H9 (cell line): ENCODE data around the gene TMEM245. TPM values are rescaled to one million over a fixed set of nuclear protein-coding genes. Genes with fewer than 3 reads are reported as not detected.
A peak's percentile ranks its signal among the peaks of the same experiment; 100 is the strongest.

ENCODE experiments used
- DNase-seq: peaks from one replicate; pipeline ENCODE4 v3.0.0-alpha.2; 2017
- H2AFZ ChIP-seq: one replicate; pipeline ENCODE4 v1.6.1; 2013; ENCODE audit warnings: mild to moderate bottlenecking, low read length, control low read depth, moderate library complexity
- H2AK5ac ChIP-seq: 2 replicates; pipeline ENCODE4 v1.6.1; 2013; ENCODE audit warnings: low read length, control low read depth, mixed read lengths; ENCODE audit not compliant: insufficient read length
- H2BK120ac ChIP-seq: one replicate; pipeline ENCODE4 v1.6.1; 2013; ENCODE audit warnings: low read depth, mild to moderate bottlenecking, low read length, control low read depth, inconsistent platforms; ENCODE audit not compliant: poor library complexity, severe bottlenecking
- H2BK12ac ChIP-seq: 2 replicates; pipeline ENCODE4 v1.6.1; 2013; ENCODE audit warnings: low read length, control low read depth, mixed read lengths, low read depth; ENCODE audit not compliant: insufficient read length
- H2BK15ac ChIP-seq: 2 replicates; pipeline ENCODE4 v1.6.1; 2013; ENCODE audit warnings: low read depth, low read length, control low read depth
- H2BK20ac ChIP-seq: one replicate; pipeline ENCODE4 v1.6.1; 2013; ENCODE audit warnings: low read depth, mild to moderate bottlenecking, low read length, control low read depth, inconsistent platforms; ENCODE audit not compliant: poor library complexity, severe bottlenecking
- H2BK5ac ChIP-seq: 2 replicates; pipeline ENCODE4 v1.6.1; 2013; ENCODE audit warnings: low read length, control low read depth, mixed read lengths; ENCODE audit not compliant: insufficient read length
- H3K14ac ChIP-seq: 2 replicates; pipeline ENCODE4 v1.6.1; 2013; ENCODE audit warnings: low read length, control low read depth; ENCODE audit not compliant: insufficient read depth
- H3K18ac ChIP-seq: 2 replicates; pipeline ENCODE4 v1.6.1; 2013; ENCODE audit warnings: low read depth, mild to moderate bottlenecking, mixed read lengths, low read length, control low read depth; ENCODE audit not compliant: insufficient read length
- H3K23ac ChIP-seq: 2 replicates; pipeline ENCODE4 v1.6.1; 2013; ENCODE audit warnings: low read length, control low read depth, mixed read lengths, low read depth; ENCODE audit not compliant: insufficient read length
- H3K23me2 ChIP-seq: 2 replicates; pipeline ENCODE4 v1.6.1; 2013; ENCODE audit warnings: low read depth, mild to moderate bottlenecking, mixed read lengths, low read length, control low read depth; ENCODE audit not compliant: insufficient read length, poor library complexity, severe bottlenecking
- H3K27ac ChIP-seq: 2 replicates; pipeline ENCODE4 v1.5.1; 2013; ENCODE audit warnings: low read length, control low read depth, mixed read lengths, low read depth; ENCODE audit not compliant: insufficient read length
- H3K27me3 ChIP-seq: 2 replicates; pipeline ENCODE4 v1.6.1; 2013; ENCODE audit warnings: low read length, control low read depth, inconsistent platforms; ENCODE audit not compliant: insufficient read depth
- H3K4ac ChIP-seq: 2 replicates; pipeline ENCODE4 v1.6.1; 2013; ENCODE audit warnings: low read depth, mild to moderate bottlenecking, control low read depth, inconsistent platforms, low read length, moderate library complexity
- H3K4me1 ChIP-seq: 2 replicates; pipeline ENCODE4 v1.6.1; 2013; ENCODE audit warnings: low read length, control low read depth, inconsistent platforms; ENCODE audit not compliant: insufficient read depth
- H3K4me2 ChIP-seq: 2 replicates; pipeline ENCODE4 v1.6.1; 2013; ENCODE audit warnings: low read length, control low read depth, mixed read lengths; ENCODE audit not compliant: insufficient read length, insufficient read depth
- H3K56ac ChIP-seq: 2 replicates; pipeline ENCODE4 v1.6.1; 2013; ENCODE audit warnings: low read depth, mild to moderate bottlenecking, mixed read lengths, low read length, control low read depth; ENCODE audit not compliant: insufficient read length
- H3K79me1 ChIP-seq: 2 replicates; pipeline ENCODE4 v1.6.1; 2013; ENCODE audit warnings: low read depth, mild to moderate bottlenecking, moderate library complexity, low read length, control low read depth, inconsistent platforms; ENCODE audit not compliant: insufficient read depth, poor library complexity, severe bottlenecking
- H3K79me2 ChIP-seq: 2 replicates; pipeline ENCODE4 v1.6.1; 2013; ENCODE audit warnings: low read length, control low read depth, inconsistent platforms; ENCODE audit not compliant: insufficient read depth
- H3K9ac ChIP-seq: 2 replicates; pipeline ENCODE4 v1.6.1; 2013; ENCODE audit warnings: low read length, control low read depth, mixed read lengths; ENCODE audit not compliant: insufficient read length; ENCODE audit errors: extremely low read depth
- H3K9me3 ChIP-seq: one replicate; pipeline ENCODE4 v1.6.1; 2013; ENCODE audit warnings: low read depth, low read length, inconsistent platforms; ENCODE audit not compliant: control insufficient read depth
- H3T11ph ChIP-seq: one replicate; pipeline ENCODE4 v1.6.1; 2013; ENCODE audit warnings: mild to moderate bottlenecking, low read length, control low read depth, inconsistent platforms
- H4K20me1 ChIP-seq: one replicate; pipeline ENCODE4 v1.6.1; 2013; ENCODE audit not compliant: control insufficient read depth, insufficient read length, insufficient read depth
- H4K5ac ChIP-seq: 2 replicates; pipeline ENCODE4 v1.6.1; 2013; ENCODE audit warnings: low read depth, mild to moderate bottlenecking, mixed read lengths, low read length, control low read depth; ENCODE audit not compliant: insufficient read length
- H4K8ac ChIP-seq: replicated peaks from 2 replicates; pipeline ENCODE4 v1.6.1; 2013; ENCODE audit warnings: low read length, control low read depth, mixed read lengths, low read depth; ENCODE audit not compliant: insufficient read length
- H4K91ac ChIP-seq: 2 replicates; pipeline ENCODE4 v1.6.1; 2013; ENCODE audit warnings: low read depth, mild to moderate bottlenecking, moderate library complexity, mixed read lengths, low read length, control low read depth; ENCODE audit not compliant: insufficient read length
- H3K27ac Mint-ChIP-seq, 3 experiments: 2 replicates in 2 of 3; 3 replicates in 1 of 3; pipeline ENCODE4 v1.8.0; 2020 to 2021; ENCODE audit warnings: mixed read lengths in 3 of 3, mild to moderate bottlenecking in 1 of 3, moderate library complexity in 1 of 3
- H3K27me3 Mint-ChIP-seq: 2 replicates; pipeline ENCODE4 v1.8.0; 2021; ENCODE audit warnings: low read depth, mild to moderate bottlenecking, moderate library complexity, mixed read lengths
- H3K36me3 Mint-ChIP-seq, 3 experiments: 2 replicates in 2 of 3; 3 replicates in 1 of 3; pipeline ENCODE4 v1.8.0; 2020 to 2021; ENCODE audit warnings: low read depth in 3 of 3, mixed read lengths in 3 of 3; ENCODE audit not compliant: insufficient read depth in 1 of 3
- H3K4me1 Mint-ChIP-seq, 2 experiments: 2 replicates each; pipeline ENCODE4 v1.8.0; 2020; ENCODE audit warnings: mixed read lengths in 2 of 2
- H3K4me3 Mint-ChIP-seq, 2 experiments: 2 replicates in 1 of 2; 3 replicates in 1 of 2; pipeline ENCODE4 v1.8.0; 2020 to 2021; ENCODE audit warnings: mild to moderate bottlenecking in 2 of 2, mixed read lengths in 2 of 2, moderate library complexity in 1 of 2
- H3K9me3 Mint-ChIP-seq, 2 experiments: 2 replicates in 1 of 2; 3 replicates in 1 of 2; pipeline ENCODE4 v1.8.0; 2020; ENCODE audit warnings: mild to moderate bottlenecking in 2 of 2, mixed read lengths in 2 of 2, moderate library complexity in 1 of 2
- CTCF ChIP-seq: fragments of 200-600 bp; sonication (generic); conservative IDR thresholded peaks from 3 replicates; pipeline ENCODE4 v1.8.0; 2021; ENCODE audit warnings: antibody characterized with exemption, mild to moderate bottlenecking
- WGBS: extraction: QIAGEN DNeasy Blood & Tissue Kit; methylation state at CpG from one replicate; pipeline ENCODE4 v1.1.7; 2013; ENCODE audit warnings: missing lambda C conversion rate, low lambda C conversion rate, mixed read lengths; ENCODE audit not compliant: insufficient read length; ENCODE audit errors: extremely low coverage; 5-methylcytosine and 5-hydroxymethylcytosine counted together
- total RNA-seq: library from RNA; stranded (reverse); gene quantifications from 2 replicates; pipeline ENCODE4 v1.2.1, GENCODE V29; 2021

The TMEM245 gene
- total RNA-seq, 1 experiment from 2014 or later, result 37.9 TPM

- Histone ChIP-seq H4K20me1 (no peaks in the 10 kb centered on the region), H3K23ac (no peak overlapping the region), H3K4me2 (no peak overlapping the region), H3K79me2 (no peaks in the 10 kb centered on the region), H4K5ac (no peak overlapping the region), H2BK5ac (no peak overlapping the region), H2AK5ac (no peak overlapping the region), H2AFZ (no peak overlapping the region), H3K56ac (no peak overlapping the region), H3K23me2 (no peaks in the 10 kb centered on the region), H3K27me3 (no peaks in the 10 kb centered on the region), H3K9ac (no peak overlapping the region), H2BK12ac (no peak overlapping the region), H4K8ac (no peak overlapping the region), H3K4me1 (no peaks in the 10 kb centered on the region), H3K9me3 (no peaks in the 10 kb centered on the region), H2BK15ac (no peak overlapping the region), H3K79me1 (no peaks in the 10 kb centered on the region), H2BK20ac (no peak overlapping the region), H3T11ph (no peak overlapping the region), H2BK120ac (no peak overlapping the region), H3K27ac (no peak overlapping the region), H4K91ac (no peak overlapping the region), H3K18ac (no peak overlapping the region), H3K4ac (no peak overlapping the region), H3K14ac (no peak overlapping the region)
- no peak for DNase-seq
- TF ChIP-seq CTCF, result no peak
- Mint-ChIP-seq H3K4me3 (no peak overlapping the region), H3K27ac (peak overlapping the region in 2 of 3 experiments; percentile 16 to 79; a peak in 3 of 7 replicates), H3K4me1 (peaks cover 9 to 15% of the 10 kb centered on the region in 2 experiments), H3K9me3 (no peaks in the 10 kb centered on the region), H3K36me3 (peaks cover 0 to 8% (median 4%) of the 10 kb centered on the region in 3 experiments; a peak in 6 of 7 replicates), H3K27me3 (no peaks in the 10 kb centered on the region)
- no CpG with 5 or more reads among the region's 7 CpGs for WGBS
These were observed 93.4 kb downstream of the TMEM245 start for GRCh38 chr9:109026306-109026705.
